BLaER1 treated with 17β-estradiol and CSF1 and Interleukin-3, amounts not matched to agents 10 nM and 100 nM (cell line): ENCODE results near the gene HMOX1.
"Not testable (repeated sequence)": the region's sequence is repeated elsewhere in the genome, so short reads cannot be mapped to it uniquely, and the experiment has no call there.

ENCODE experiments used
- H3K27ac ChIP-seq, 11 experiments: shearing (Covaris generic); formaldehyde crosslinking; 2 replicates each; pipeline ENCODE4 v1.8.1; 2022
- H3K27me3 ChIP-seq, 11 experiments: shearing (Covaris generic); formaldehyde crosslinking; 2 replicates each; pipeline ENCODE4 v1.8.1; 2022
- H3K36me3 ChIP-seq, 11 experiments: shearing (Covaris generic); formaldehyde crosslinking; 2 replicates each; pipeline ENCODE4 v1.8.1; 2022
- H3K4me1 ChIP-seq, 10 experiments: shearing (Covaris generic); formaldehyde crosslinking; 2 replicates each; pipeline ENCODE4 v1.8.1; 2022
- H3K4me2 ChIP-seq, 11 experiments: shearing (Covaris generic); formaldehyde crosslinking; 2 replicates each; pipeline ENCODE4 v1.8.1; 2022
- H3K4me3 ChIP-seq, 10 experiments: shearing (Covaris generic); formaldehyde crosslinking; 2 replicates each; pipeline ENCODE4 v1.8.1; 2022
- H3K9ac ChIP-seq, 11 experiments: shearing (Covaris generic); formaldehyde crosslinking; 2 replicates each; pipeline ENCODE4 v1.8.1; 2022
- H3K9me3 ChIP-seq, 11 experiments: shearing (Covaris generic); formaldehyde crosslinking; replicated peaks in 1 of 11; 2 replicates each; pipeline ENCODE4 v1.8.1; 2022
- H4K20me1 ChIP-seq, 11 experiments: shearing (Covaris generic); formaldehyde crosslinking; 2 replicates each; pipeline ENCODE4 v1.8.1; 2022
- Cebpa-rat ChIP-seq, 11 experiments: shearing (Covaris generic); IDR thresholded peaks; 2 replicates each; pipeline ENCODE4 v1.8.1; 2022

Gene HMOX1

GRCh38 chr22:35354068-35354467, 26.8 kb upstream of the HMOX1 start:
- H3K9me3 ChIP-seq: no peaks in the 10 kb centered on the region
- no peaks in the 10 kb centered on the region for H3K36me3 ChIP-seq
- no peaks in the 10 kb centered on the region for H4K20me1 ChIP-seq
- no peak for TF ChIP-seq Cebpa-rat (IDR thresholded peaks at IDR 0.05)
- H3K27ac ChIP-seq: peak overlapping the region; percentile 9 to 91 (median 79); a peak in 17 of 22 replicates
- H3K4me1 ChIP-seq: peaks cover 53 to 93% (median 86%) of the 10 kb centered on the region in 10 experiments
- H3K9ac ChIP-seq: peak overlapping the region in 7 of 11 experiments; percentile 23 to 80 (median 75); a peak in 7 of 22 replicates
- H3K4me2 ChIP-seq: peak overlapping the region; percentile 89 to 98 (median 93)
- H3K27me3 ChIP-seq: no peaks in the 10 kb centered on the region
- no peak overlapping the region for H3K4me3 ChIP-seq

GRCh38 chr22:35357883-35358621, 22.8 kb upstream of the HMOX1 start:
- Histone ChIP-seq H3K27me3 (no peaks in the 10 kb centered on the region), H3K4me2 (peak overlapping the region in 4 of 11 experiments; percentile 6 to 93 (median 52); a peak in 5 of 22 replicates), H4K20me1 (no peaks in the 10 kb centered on the region), H3K4me3 (no peak overlapping the region), H3K9ac (no peak overlapping the region), H3K27ac (peak overlapping the region in 1 of 11 experiments; percentile 3; a peak in 1 of 22 replicates), H3K9me3 (no peaks in the 10 kb centered on the region), H3K4me1 (peaks cover 25 to 78% (median 64%) of the 10 kb centered on the region in 10 experiments), H3K36me3 (no peaks in the 10 kb centered on the region)
- no peak for TF ChIP-seq Cebpa-rat (IDR thresholded peaks at IDR 0.05)

- no peak for TF ChIP-seq Cebpa-rat (IDR thresholded peaks at IDR 0.05)
- Histone ChIP-seq H3K4me2 (peak overlapping the region in 3 of 11 experiments; percentile 5 to 21 (median 18); a peak in 2 of 22 replicates), H3K27me3 (no peaks in the 10 kb centered on the region), H3K9me3 (no peaks in the 10 kb centered on the region), H3K27ac (peak overlapping the region in 2 of 11 experiments; percentile 3 to 25; a peak in 2 of 22 replicates), H3K36me3 (no peaks in the 10 kb centered on the region), H4K20me1 (no peaks in the 10 kb centered on the region), H3K9ac (no peak overlapping the region), H3K4me1 (peaks cover 19 to 78% (median 64%) of the 10 kb centered on the region in 10 experiments), H3K4me3 (no peak overlapping the region)
Measured at GRCh38 chr22:35359380-35360065, 21.4 kb upstream of the HMOX1 start.

- H3K4me2 ChIP-seq: no peak overlapping the region
- no peaks in the 10 kb centered on the region for H4K20me1 ChIP-seq
- H3K9ac ChIP-seq: no peak overlapping the region
- no peak overlapping the region for H3K27ac ChIP-seq
- no peaks in the 10 kb centered on the region for H3K36me3 ChIP-seq
- H3K27me3 ChIP-seq: no peaks in the 10 kb centered on the region
- no peak for TF ChIP-seq Cebpa-rat (IDR thresholded peaks at IDR 0.05)
- H3K4me1 ChIP-seq: peaks cover 19 to 76% (median 51%) of the 10 kb centered on the region in 10 experiments
- H3K4me3 ChIP-seq: no peak overlapping the region
- H3K9me3 ChIP-seq: no peaks in the 10 kb centered on the region
Measured at GRCh38 chr22:35361001-35361558, 19.8 kb upstream of the HMOX1 start.

GRCh38 chr22:35363566-35364086, 17.3 kb upstream of the HMOX1 start:
- H3K4me1 ChIP-seq: peaks cover 38 to 78% (median 55%) of the 10 kb centered on the region in 10 experiments
- H4K20me1 ChIP-seq: no peaks in the 10 kb centered on the region
- H3K4me2 ChIP-seq: peak overlapping the region; percentile 31 to 77 (median 53)

GRCh38 chr22:35364230-35364629, 16.7 kb upstream of the HMOX1 start:
- not testable (repeated sequence) for H3K36me3 ChIP-seq, H3K27me3 ChIP-seq, H3K9me3 ChIP-seq, H3K4me3 ChIP-seq, H4K20me1 ChIP-seq
- Histone ChIP-seq H3K9ac (peak overlapping the region in 3 of 11 experiments; percentile 24 to 41 (median 40); a peak in 2 of 22 replicates), H3K4me1 (peaks cover 44 to 81% (median 61%) of the 10 kb centered on the region in 10 experiments), H3K27ac (peak overlapping the region in 9 of 11 experiments; percentile 5 to 68 (median 56); a peak in 16 of 22 replicates), H3K4me2 (peak overlapping the region in 8 of 11 experiments; percentile 19 to 77 (median 54); a peak in 15 of 22 replicates)

More at GRCh38 chr22:35363566-35364086, 17.3 kb upstream of the HMOX1 start:
- Histone ChIP-seq H3K27ac (peak overlapping the region in 10 of 11 experiments; percentile 5 to 68 (median 58); a peak in 18 of 22 replicates), H3K9me3 (no peaks in the 10 kb centered on the region), H3K9ac (peak overlapping the region in 4 of 11 experiments; percentile 24 to 42 (median 36); a peak in 3 of 22 replicates), H3K4me3 (no peak overlapping the region), H3K36me3 (no peaks in the 10 kb centered on the region), H3K27me3 (no peaks in the 10 kb centered on the region)
- no peak for TF ChIP-seq Cebpa-rat (IDR thresholded peaks at IDR 0.05)

GRCh38 chr22:35367331-35367886, 13.5 kb upstream of the HMOX1 start:
- Histone ChIP-seq H3K36me3 (no peaks in the 10 kb centered on the region), H4K20me1 (no peaks in the 10 kb centered on the region), H3K9me3 (no peaks in the 10 kb centered on the region), H3K4me1 (peaks cover 55 to 96% (median 79%) of the 10 kb centered on the region in 10 experiments), H3K27me3 (no peaks in the 10 kb centered on the region), H3K4me3 (no peak overlapping the region), H3K27ac (peak overlapping the region in 7 of 11 experiments; percentile 32 to 73 (median 51); a peak in 12 of 22 replicates), H3K9ac (peak overlapping the region in 5 of 11 experiments; percentile 24 to 47 (median 35); a peak in 8 of 22 replicates), H3K4me2 (peak overlapping the region; percentile 33 to 90 (median 71))
- no peak for TF ChIP-seq Cebpa-rat (IDR thresholded peaks at IDR 0.05)

GRCh38 chr22:35368386-35368785, 12.5 kb upstream of the HMOX1 start:
- Histone ChIP-seq H3K4me1 (peaks cover 47 to 96% (median 79%) of the 10 kb centered on the region in 10 experiments), H3K27ac (peak overlapping the region in 4 of 11 experiments; percentile 51 to 73 (median 67); a peak in 5 of 22 replicates), H3K4me3 (no peak overlapping the region), H3K4me2 (peak overlapping the region; percentile 33 to 90 (median 71); a peak in 21 of 22 replicates), H3K9ac (no peak overlapping the region), H3K36me3 (no peaks in the 10 kb centered on the region), H3K9me3 (no peaks in the 10 kb centered on the region), H4K20me1 (no peaks in the 10 kb centered on the region), H3K27me3 (no peaks in the 10 kb centered on the region)
- no peak for TF ChIP-seq Cebpa-rat (IDR thresholded peaks at IDR 0.05)
